GM18858 (cell line): ENCODE results near the gene MPRIP.
"Not testable (repeated sequence)": the region's sequence is repeated elsewhere in the genome, so short reads cannot be mapped to it uniquely, and the experiment has no call there.

Experiments
- ATAC-seq: cut with Tn5 transposase; IDR thresholded peaks from one replicate; pipeline ENCODE4 v1.9.1; 2021; ENCODE audit not compliant: unreplicated experiment

Gene MPRIP

GRCh38 chr17:17125136-17126084 lies 83.2 kb downstream of the MPRIP start:
- ATAC-seq = no peak

- no peak for ATAC-seq
Observed at GRCh38 chr17:17126131-17127110, 84.2 kb downstream of the MPRIP start.

GRCh38 chr17:17127156-17127555 lies 84.9 kb downstream of the MPRIP start:
- ATAC-seq = no peak

- ATAC-seq = no peak
Observed at GRCh38 chr17:17127730-17128291, 85.6 kb downstream of the MPRIP start.

GRCh38 chr17:17128476-17129075 lies 86.3 kb downstream of the MPRIP start:
- ATAC-seq = no peak

- ATAC-seq = no peak
Observed at GRCh38 chr17:17129466-17129865, 87.2 kb downstream of the MPRIP start.

- no peak for ATAC-seq
Observed at GRCh38 chr17:17130077-17130844, 88.0 kb downstream of the MPRIP start.

GRCh38 chr17:17131839-17132238 lies 89.6 kb downstream of the MPRIP start:
- ATAC-seq = no peak

GRCh38 chr17:17132746-17133145 lies 90.5 kb downstream of the MPRIP start:
- no peak for ATAC-seq

GRCh38 chr17:17134051-17134956 lies 92.0 kb downstream of the MPRIP start:
- no peak for ATAC-seq

- no peak for ATAC-seq
Observed at GRCh38 chr17:17134957-17135333, 92.7 kb downstream of the MPRIP start.

GRCh38 chr17:17136221-17136620 lies 94.0 kb downstream of the MPRIP start:
- ATAC-seq = not testable (repeated sequence)

GRCh38 chr17:17137731-17138585 lies 95.7 kb downstream of the MPRIP start:
- ATAC-seq = peak; percentile 53

GRCh38 chr17:17139972-17140589 lies 97.8 kb downstream of the MPRIP start:
- ATAC-seq = no peak

- no peak for ATAC-seq
Observed at GRCh38 chr17:17140590-17140980, 98.3 kb downstream of the MPRIP start.

GRCh38 chr17:17141279-17141678 lies 99.0 kb downstream of the MPRIP start:
- ATAC-seq = no peak

GRCh38 chr17:17141860-17142552 lies 99.7 kb downstream of the MPRIP start:
- ATAC-seq = no peak
